ENCODE measurements around the gene UFSP2.

Gene UFSP2

DNA sequence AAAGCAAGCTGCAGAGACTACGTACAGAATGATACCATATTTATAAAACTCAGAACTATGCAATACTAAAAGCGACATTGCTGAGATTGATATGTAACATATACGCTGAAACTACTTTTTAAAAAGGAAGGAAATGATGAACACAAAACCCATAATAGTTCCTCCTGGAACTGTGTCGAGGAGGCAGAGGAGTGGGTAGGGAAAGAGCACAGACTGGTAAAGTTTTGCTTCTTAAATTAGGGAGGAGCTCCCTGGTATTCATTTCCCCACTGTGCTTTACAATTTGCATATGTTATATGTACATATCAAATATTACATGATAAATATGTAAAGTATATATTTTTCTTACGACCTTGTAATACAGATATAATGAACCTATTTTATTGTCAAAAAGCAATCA is 13.9 kb downstream of the UFSP2 start:
- TF ChIP-seq, protein P1, sequence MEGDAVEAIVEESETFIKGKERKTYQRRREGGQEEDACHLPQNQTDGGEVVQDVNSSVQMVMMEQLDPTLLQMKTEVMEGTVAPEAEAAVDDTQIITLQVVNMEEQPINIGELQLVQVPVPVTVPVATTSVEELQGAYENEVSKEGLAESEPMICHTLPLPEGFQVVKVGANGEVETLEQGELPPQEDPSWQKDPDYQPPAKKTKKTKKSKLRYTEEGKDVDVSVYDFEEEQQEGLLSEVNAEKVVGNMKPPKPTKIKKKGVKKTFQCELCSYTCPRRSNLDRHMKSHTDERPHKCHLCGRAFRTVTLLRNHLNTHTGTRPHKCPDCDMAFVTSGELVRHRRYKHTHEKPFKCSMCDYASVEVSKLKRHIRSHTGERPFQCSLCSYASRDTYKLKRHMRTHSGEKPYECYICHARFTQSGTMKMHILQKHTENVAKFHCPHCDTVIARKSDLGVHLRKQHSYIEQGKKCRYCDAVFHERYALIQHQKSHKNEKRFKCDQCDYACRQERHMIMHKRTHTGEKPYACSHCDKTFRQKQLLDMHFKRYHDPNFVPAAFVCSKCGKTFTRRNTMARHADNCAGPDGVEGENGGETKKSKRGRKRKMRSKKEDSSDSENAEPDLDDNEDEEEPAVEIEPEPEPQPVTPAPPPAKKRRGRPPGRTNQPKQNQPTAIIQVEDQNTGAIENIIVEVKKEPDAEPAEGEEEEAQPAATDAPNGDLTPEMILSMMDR (conservative IDR thresholded peaks at IDR 0.05; ENCODE audit: low read depth, low read length), result no peak
- no peak for DNase-seq (ENCODE audit: low read depth)
- H3K4me3 ChIP-seq (ENCODE audit: low read length), result no peak overlapping the region

DNA sequence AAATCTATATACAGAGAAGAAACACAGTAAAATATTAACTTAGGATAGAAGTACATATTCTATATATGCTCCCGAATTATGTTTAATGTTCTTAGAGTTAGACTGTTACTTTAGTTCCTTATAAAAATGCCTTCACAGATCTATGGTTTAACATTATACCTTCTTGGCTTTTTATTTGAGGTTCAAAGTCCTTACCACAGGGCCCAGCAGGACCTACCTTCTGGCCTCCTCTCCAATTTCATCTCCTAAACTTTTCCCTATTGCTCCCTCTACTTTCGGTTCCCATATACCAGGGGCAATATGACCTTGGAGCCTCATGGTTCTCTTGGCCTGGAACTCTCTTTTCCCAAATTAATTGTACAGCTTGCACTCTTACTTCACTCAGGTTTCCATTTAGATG is 17.3 kb downstream of the UFSP2 start:
- TF ChIP-seq, protein P1 (conservative IDR thresholded peaks at IDR 0.05; ENCODE audit: low read depth, low read length), result no peak
- no peak overlapping the region for H3K4me3 ChIP-seq (ENCODE audit: low read length)
- DNase-seq (ENCODE audit: low read depth), result no peak

DNA sequence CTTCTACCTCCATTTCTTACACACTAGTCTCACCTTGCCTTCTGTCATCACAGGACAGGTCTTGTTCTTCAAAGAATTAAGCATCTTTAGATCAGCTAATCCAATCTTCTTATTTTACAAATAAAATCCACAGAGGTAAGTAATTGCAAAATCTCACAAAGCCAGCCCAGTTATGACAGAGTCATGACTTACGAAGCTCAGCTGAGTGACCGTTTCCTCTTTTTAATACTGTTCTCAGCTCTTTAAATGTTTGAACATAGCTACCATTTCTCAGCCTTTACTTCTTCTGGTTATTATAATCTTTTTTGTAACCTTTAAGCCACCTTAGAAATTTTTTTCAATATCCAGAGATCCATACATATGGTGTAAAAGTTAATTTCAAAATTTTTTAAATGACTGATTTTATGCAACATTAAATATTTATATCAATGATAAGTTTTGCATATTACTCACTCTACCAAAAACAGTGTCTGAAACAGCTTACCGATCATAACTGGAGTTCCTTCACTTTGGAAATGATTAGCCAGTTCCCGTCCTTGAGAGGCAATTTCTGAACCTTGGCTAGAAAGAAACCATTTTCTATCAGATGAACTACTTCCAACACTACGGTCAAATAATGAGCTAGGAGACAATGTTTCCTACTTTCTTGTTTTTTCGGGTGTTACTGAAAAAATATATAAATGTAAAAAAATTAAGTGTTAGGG is 20.3 kb downstream of the UFSP2 start:
- TF ChIP-seq, protein P1 (conservative IDR thresholded peaks at IDR 0.05; ENCODE audit: low read depth, low read length), result no peak
- DNase-seq (ENCODE audit: low read depth), result no peak
- H3K4me3 ChIP-seq (ENCODE audit: low read length), result no peak overlapping the region

DNA sequence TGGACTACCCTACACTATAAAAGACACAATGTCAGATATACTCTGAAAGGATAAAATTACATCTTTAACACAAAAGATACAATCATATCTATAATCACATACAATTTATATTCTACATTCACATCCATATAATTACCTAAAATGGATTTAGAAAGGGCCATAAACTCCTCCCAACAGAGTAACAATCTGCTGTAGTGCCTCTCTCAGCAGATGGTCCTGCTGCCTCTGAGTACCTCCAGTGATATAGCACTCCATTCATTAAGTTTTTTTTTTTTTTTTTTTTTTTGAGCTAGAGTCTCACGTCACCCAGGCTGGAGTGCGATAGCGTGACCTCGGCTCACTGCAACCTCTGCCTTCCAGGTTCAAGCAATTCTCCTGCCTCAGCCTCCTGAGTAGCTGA is 21.7 kb downstream of the UFSP2 start:
- TF ChIP-seq, protein P1 (conservative IDR thresholded peaks at IDR 0.05; ENCODE audit: low read depth, low read length), result no peak
- DNase-seq (ENCODE audit: low read depth), result no peak
- no peak overlapping the region for H3K4me3 ChIP-seq (ENCODE audit: low read length)

DNA sequence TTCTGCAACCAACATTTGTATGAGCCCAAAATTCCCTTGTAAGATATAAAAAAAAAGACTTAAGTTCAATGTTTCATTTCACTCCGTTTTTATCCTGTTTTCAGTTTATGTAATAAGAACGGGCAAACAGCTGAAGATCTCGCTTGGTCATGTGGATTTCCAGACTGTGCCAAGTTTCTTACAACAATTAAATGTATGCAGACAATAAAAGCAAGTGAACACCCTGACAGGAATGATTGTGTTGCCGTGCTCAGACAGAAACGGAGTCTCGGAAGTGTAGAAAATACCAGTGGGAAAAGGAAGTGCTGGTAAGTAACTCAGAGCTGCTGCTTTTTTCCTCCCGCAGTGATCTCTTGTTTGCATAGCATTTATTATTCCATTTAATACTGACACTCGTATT is 26.3 kb downstream of the UFSP2 start:
- TF ChIP-seq, protein P1 (conservative IDR thresholded peaks at IDR 0.05; ENCODE audit: low read depth, low read length), result no peak
- no peak for DNase-seq (ENCODE audit: low read depth)
- peak overlapping the region; percentile 2 for H3K4me3 ChIP-seq (ENCODE audit: low read length)

DNA sequence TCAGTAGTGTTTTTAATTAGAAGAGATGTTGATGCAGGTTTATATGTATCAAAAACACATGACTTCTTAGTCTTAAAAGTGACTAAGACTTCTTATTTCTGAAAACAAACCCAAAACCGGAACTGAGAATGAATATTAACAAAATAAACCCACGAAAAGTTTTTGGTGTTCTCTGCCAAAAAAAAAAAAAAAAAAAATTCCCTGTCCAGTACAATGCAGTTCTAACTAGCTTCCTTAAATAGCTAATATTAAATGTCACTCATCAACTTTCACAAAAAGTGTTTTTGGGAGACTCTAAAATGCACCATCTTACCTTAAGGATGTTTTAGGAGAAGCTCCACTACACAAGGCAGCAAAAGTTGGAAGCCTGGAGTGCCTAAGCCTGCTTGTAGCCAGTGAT is 27.1 kb downstream of the UFSP2 start:
- H3K4me3 ChIP-seq (ENCODE audit: low read length), result no peak overlapping the region
- TF ChIP-seq, protein P1 (conservative IDR thresholded peaks at IDR 0.05; ENCODE audit: low read depth, low read length), result no peak

DNA sequence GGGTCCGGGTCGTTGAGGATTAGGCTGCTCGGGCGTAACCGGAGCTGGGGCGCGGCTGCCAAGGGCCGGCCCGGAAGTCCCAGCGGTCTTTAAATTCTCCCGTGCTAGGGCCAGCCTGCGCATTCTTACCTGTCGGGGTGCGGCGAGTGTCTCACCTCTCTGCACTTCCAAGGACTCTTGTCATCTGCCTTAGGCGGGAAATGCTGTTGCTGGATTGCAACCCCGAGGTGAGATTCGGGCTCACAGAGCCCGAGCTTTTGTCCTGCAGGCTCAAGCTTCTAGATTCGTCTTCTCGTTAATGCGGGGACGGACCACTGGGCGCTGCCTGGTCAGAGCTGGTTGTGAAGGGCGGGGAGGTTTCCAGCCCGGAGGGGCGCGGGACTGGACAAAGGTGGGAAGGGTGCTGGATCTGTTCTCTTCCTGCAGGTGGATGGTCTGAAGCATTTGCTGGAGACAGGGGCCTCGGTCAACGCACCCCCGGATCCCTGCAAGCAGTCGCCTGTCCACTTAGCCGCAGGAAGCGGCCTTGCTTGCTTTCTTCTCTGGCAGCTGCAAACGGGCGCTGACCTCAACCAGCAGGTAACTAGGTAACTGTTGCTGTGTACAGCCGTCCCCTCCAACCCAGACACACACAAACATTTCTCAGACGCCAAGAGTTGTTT is 28.9 kb downstream of the UFSP2 start, which contains the start of gene ANKRD37:
TSS of gene ANKRD37 (plus strand) at position 118 of the 662 bp plus-strand sequence. CDS start at position 201, 83 bp downstream.
- DNase-seq (ENCODE audit: low read depth), result peak; percentile 69
- peak within 1 kb of the TSS; percentile 72 for H3K4me3 ChIP-seq (ENCODE audit: low read length)
- TF ChIP-seq, protein P1 (conservative IDR thresholded peaks at IDR 0.05; ENCODE audit: low read depth, low read length), result no peak

More for the DNA sequence above, 27.1 kb downstream of the UFSP2 start:
- no peak for DNase-seq (ENCODE audit: low read depth)
